D341Med (cell line): ENCODE measurements around the gene ANAPC5.
"Not testable (repeated sequence)": the region's sequence is repeated elsewhere in the genome, so short reads cannot be mapped to it uniquely, and the experiment has no call there.

Experiments used
- DNase-seq: peaks from one replicate; pipeline ENCODE4 v3.0.0; 2012; ENCODE audit warnings: low spot score

ANAPC5 gene

DNA sequence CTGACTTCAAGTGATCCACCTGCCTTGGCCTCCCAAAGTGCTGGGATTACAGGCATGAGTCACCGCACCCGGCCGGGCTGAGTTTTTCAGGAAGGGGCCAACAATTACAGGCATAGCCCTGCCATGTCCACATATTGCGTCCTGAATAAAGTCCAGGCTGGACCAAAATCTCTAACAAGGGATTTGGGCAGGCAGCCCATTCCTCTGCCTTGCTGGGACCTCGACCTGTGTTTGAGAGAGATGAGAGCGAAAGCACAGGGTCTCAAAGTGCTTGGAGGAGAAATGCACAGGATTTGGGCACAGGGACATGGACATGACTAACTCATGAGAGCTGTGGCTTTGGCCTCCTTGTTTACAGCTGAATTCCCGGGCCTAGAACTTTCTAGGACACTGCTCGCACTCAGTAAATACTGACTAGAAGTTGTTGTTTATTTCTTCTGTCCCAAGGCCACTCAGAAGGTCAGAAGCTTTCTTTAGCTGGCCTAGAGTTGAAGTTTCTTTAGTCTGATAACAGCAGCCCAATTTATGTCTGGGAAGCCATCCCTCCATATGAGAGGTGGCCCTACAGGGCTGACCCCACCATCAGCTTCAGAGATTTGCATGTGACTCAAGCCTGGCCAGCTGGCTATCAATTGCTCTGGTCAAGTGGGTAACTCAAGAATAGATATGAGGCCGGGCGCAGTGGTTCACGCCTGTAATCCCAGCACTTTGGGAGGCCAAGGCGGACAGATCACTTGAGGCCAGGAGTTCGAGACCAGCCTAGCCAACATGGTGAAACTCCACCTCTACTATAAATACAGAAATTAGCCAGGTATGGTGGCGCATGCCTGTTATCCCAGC, 67.4 kb downstream of the ANAPC5 start:
- DNase-seq, result no peak

GRCh38 chr12:121283841-121284240, 68.4 kb downstream of the ANAPC5 start:
- no peak for DNase-seq

DNA sequence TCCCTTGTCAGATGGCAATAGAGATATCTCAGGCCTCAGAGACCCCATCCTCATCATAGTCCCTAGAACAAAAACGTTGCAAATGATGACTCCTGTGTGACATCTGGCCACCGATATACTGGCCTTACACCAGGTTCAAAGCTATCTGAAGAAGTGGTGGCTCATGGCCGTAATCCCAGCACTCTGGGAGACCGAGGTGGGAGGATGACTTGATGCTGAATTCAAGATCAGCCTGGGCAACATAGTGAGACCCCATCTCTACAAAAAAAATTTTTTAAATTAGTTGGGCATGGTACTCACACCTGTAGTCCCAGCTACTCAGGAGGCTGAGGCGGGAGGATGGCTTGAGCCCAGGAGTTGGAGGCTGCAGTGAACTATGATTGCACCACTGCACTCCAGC, 68.8 kb downstream of the ANAPC5 start:
- DNase-seq, result no peak

- DNase-seq, result not testable (repeated sequence)
Measured at GRCh38 chr12:121282910-121283309, 69.3 kb downstream of the ANAPC5 start.

GRCh38 chr12:121282072-121282742, 70.0 kb downstream of the ANAPC5 start:
- DNase-seq, result no peak

GRCh38 chr12:121281116-121281515, 71.1 kb downstream of the ANAPC5 start:
- not testable (repeated sequence) for DNase-seq

GRCh38 chr12:121280531-121280930, 71.7 kb downstream of the ANAPC5 start:
- DNase-seq, result not testable (repeated sequence)

DNA sequence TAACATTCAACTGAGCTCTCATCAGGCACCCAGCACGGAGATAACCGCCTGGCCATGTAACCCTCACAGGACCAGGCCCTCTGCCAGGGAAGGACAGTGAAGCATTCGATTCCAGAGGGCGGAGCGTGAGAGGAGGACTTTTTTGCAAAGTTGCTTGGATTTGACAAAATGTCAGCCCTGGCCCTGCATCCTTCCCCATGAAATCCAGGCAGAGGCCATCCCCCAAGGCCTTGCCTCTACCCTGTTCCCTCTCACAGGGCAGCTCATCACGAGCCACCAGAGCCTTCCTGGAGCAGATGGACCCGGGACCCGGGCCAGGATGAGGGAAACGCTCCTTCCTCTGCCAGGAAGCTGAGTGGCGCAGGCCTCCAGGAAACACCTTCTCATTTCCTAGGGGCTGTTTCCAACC, 72.7 kb downstream of the ANAPC5 start:
- no peak for DNase-seq

DNA sequence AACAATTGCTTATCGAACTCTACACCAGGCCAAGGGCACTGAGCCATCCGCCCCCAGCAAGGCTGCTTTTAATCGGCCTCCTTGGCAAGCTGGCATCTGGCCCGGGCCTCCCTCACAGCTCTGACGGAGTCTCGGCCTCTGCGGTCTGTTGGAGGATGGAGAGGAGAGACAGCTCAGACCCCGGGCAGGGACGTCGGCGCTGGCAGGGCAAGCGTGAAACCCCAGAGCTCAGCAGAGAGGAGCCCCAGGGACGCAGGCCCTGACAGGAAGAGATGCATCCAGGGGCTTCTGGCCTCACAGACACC, 73.2 kb downstream of the ANAPC5 start:
- DNase-seq, result no peak

DNA sequence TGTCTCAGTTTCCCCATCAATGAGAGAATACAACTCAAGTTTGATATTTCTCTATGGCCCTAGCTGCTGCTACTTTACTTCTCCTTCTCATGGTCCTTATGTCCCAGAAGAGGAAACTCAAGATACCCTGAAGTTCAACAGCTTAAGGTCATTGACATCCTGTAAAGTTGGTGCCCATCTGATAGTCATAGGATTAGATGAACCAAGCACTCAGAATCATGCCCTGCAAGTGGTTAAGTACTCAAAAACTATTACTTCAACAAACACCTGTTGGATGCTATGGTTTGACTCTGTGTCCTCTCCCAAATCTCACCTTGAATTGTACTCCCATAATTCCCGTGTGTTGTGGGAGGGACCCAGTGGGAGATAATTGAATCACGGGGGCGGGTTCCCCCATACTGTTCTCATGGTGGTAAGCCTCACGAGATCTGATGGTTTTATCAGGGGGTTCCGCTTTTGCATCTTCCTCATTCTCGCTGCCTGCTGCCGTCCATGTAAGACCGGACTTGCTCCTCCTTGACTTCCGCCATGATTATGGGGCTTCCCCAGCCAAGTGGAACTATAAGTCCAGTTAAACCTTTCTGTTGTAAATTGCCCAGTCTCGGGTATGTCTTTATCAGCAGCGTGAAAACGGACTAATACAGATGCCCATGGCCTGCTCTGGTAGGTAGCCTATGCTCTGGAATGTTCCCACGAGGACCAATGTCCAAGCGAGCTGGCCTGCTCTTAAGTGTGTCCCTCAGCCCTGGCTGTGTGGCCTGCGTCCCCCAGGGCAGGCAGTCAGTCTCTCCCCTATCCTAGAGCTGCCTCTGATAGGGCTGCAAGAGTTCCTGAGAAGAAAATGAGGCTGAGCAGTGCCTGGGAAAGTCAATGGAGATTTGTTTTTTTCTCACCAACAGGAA, 73.8 kb downstream of the ANAPC5 start:
- no peak for DNase-seq

GRCh38 chr12:121277374-121277759, 74.8 kb downstream of the ANAPC5 start:
- no peak for DNase-seq

- no peak for DNase-seq
Measured at GRCh38 chr12:121274036-121274763, 78.0 kb downstream of the ANAPC5 start.

GRCh38 chr12:121273364-121273896, 78.8 kb downstream of the ANAPC5 start:
- DNase-seq, result no peak

GRCh38 chr12:121267822-121268221, 84.4 kb downstream of the ANAPC5 start:
- DNase-seq, result no peak

DNA sequence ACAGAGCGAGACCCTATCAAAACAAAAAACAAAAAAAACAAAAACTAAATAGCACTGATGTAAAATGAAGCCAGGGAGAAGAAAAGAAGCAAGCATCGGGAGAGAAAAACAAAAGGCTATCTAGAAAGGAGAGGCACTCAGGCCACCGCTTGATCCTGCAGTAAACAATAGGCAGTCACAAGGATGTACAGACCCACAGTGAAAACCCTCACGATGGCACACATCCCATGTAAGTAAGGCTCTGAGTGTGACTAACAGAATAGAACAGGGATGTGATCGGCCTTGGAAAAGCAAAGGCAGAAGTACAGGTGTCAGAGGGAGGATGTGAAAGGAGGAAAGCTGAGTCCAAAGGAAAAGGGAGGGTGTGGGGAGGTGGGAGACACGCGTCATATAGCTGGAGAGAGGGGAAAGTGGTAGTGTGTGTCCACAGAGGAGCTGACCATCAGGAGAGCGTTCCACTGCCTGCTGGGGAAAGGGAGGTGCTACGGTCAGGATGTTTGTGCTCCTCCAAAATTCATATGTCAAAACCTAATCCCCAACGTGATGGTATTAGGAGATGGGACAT, 87.2 kb downstream of the ANAPC5 start:
- no peak for DNase-seq

- no peak for DNase-seq
Measured at GRCh38 chr12:121264135-121264534, 88.1 kb downstream of the ANAPC5 start.

GRCh38 chr12:121263206-121263935, 88.8 kb downstream of the ANAPC5 start:
- DNase-seq, result no peak

- DNase-seq, result no peak
Measured at GRCh38 chr12:121261398-121261797, 90.8 kb downstream of the ANAPC5 start.

- no peak for DNase-seq
Measured at GRCh38 chr12:121260091-121260490, 92.1 kb downstream of the ANAPC5 start.

DNA sequence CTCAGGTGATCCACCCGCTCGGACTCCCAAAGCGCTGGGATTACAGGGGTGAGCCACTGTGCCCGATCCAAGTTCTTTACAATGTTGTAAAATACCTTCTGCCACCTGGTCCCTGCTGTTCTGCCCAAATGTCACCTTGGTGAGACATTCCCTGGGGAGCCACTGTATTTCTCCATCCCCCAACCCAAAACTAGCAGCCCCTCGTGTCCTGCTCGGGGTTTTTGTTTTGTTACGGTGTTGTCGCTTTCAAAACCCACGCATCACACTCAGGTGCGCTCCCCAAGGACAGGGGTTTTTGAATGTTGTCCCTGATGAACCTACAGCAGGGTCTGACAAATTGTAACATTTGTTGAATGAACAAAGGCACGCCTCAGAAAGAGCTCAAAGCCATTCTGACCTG, 93.1 kb downstream of the ANAPC5 start:
- no peak for DNase-seq
